ENCODE data around the gene PDIA5. TPM values are rescaled to one million over a fixed set of nuclear protein-coding genes. Genes with fewer than 3 reads are reported as not detected.

PDIA5 gene
- polyA plus RNA-seq, 1 donor (not counting 4 experiments of a cell fraction or from before 2014, with no cell fraction given), result 29.8 TPM

- Histone ChIP-seq H3K79me2 (ENCODE audit: control insufficient read depth, insufficient read depth, low read length) (peaks cover 98% of the 10 kb centered on the region), H3K27me3 (ENCODE audit: control insufficient read depth, extremely low read depth, insufficient read depth, low read length) (no peaks in the 10 kb centered on the region), H2AFZ (ENCODE audit: control insufficient read depth, low read length) (no peak overlapping the region), H3K9me3 (ENCODE audit: control insufficient read depth, low read depth, low read length) (no peaks in the 10 kb centered on the region), H3K9ac (ENCODE audit: control insufficient read depth, extremely low read depth, insufficient read depth, low read length) (no peak overlapping the region), H3K9me1 (ENCODE audit: control insufficient read depth, extremely low read depth, insufficient read depth, low read length) (peaks cover 13% of the 10 kb centered on the region), H3K4me3 (ENCODE audit: control insufficient read depth in 2 of 3, extremely low read depth in 1 of 3, insufficient read depth in 2 of 3, low read depth in 1 of 3, low read length in 3 of 3) (no peak overlapping the region), H3K36me3 (ENCODE audit: control insufficient read depth in 2 of 2, extremely low read depth in 1 of 2, insufficient read depth in 2 of 2, low read length in 2 of 2) (peaks cover 5 to 15% of the 10 kb centered on the region in 2 experiments), H3K4me1 (ENCODE audit: control insufficient read depth, extremely low read depth, insufficient read depth, low read length) (no peaks in the 10 kb centered on the region), H3K27ac (ENCODE audit: control insufficient read depth, insufficient read depth, low read length) (no peak overlapping the region), H4K20me1 (ENCODE audit: control insufficient read depth, extremely low read depth, insufficient read depth, low read length) (peaks cover 58% of the 10 kb centered on the region), H3K4me2 (ENCODE audit: control insufficient read depth, extremely low read depth, insufficient read depth, low read depth, low read length) (no peak overlapping the region)
- dilution Hi-C loops (cut with MboI; ENCODE audit: extremely low pct_ligation_motif_present, low sequenced_read_pairs), result no loop called here
- DNase-seq (ENCODE audit: low read depth, low spot score) (no peak), FAIRE-seq (no peak)
- TF ChIP-seq, protein P1, sequence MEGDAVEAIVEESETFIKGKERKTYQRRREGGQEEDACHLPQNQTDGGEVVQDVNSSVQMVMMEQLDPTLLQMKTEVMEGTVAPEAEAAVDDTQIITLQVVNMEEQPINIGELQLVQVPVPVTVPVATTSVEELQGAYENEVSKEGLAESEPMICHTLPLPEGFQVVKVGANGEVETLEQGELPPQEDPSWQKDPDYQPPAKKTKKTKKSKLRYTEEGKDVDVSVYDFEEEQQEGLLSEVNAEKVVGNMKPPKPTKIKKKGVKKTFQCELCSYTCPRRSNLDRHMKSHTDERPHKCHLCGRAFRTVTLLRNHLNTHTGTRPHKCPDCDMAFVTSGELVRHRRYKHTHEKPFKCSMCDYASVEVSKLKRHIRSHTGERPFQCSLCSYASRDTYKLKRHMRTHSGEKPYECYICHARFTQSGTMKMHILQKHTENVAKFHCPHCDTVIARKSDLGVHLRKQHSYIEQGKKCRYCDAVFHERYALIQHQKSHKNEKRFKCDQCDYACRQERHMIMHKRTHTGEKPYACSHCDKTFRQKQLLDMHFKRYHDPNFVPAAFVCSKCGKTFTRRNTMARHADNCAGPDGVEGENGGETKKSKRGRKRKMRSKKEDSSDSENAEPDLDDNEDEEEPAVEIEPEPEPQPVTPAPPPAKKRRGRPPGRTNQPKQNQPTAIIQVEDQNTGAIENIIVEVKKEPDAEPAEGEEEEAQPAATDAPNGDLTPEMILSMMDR (optimal IDR thresholded peaks at IDR 0.05 in 1 of 3, IDR thresholded peaks at IDR 0.05 in 1 of 3, conservative IDR thresholded peaks at IDR 0.05 in 1 of 3; ENCODE audit: extremely low read depth in 1 of 3, insufficient read depth in 2 of 3, low read length in 3 of 3), result no peak
- TF ChIP-seq EZH2 (IDR thresholded peaks at IDR 0.05; ENCODE audit: low read length), result no peak
These were observed 18.6 kb downstream of the PDIA5 start for GRCh38 chr3:123085293-123085931.

DNA sequence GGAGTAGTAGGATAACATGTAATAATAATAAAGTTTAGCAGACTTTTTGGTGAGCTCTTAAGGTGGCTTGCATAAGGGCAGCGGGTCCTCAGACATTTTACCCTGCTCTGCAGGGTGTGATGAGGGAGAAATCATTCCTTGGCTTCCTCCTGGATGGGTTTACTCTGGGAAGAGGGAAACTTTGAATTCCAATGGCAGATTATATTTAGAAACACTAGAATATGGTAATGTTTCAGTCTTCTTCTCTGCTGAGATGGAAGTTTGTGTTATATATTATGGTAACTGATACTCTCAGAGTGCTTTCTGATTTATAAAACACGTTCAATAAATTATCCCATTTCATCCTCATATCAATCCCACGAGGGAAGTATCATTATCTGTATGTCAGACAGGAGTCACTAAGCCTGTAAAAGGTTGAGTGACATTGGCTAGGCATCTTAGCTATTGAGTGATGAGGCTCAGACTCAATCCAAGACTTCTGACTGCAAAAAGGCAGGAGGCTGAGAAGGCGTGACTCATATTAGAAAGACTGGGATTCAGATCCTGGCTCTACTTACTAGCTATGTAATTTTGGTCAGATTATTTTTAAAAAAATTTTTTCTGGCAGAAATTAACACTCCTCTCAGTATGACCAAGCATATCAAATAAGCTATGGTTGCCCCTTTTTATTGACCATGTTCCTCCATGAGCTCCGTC lies 19.3 kb downstream of the PDIA5 start:
- FAIRE-seq, result no peak
- peaks cover 56% of the 10 kb centered on the region for H4K20me1 ChIP-seq (ENCODE audit: control insufficient read depth, extremely low read depth, insufficient read depth, low read length)
- peaks cover 13% of the 10 kb centered on the region for H3K9me1 ChIP-seq (ENCODE audit: control insufficient read depth, extremely low read depth, insufficient read depth, low read length)
- H3K36me3 ChIP-seq (ENCODE audit: control insufficient read depth in 2 of 2, extremely low read depth in 1 of 2, insufficient read depth in 2 of 2, low read length in 2 of 2), result peaks cover 7 to 22% of the 10 kb centered on the region in 2 experiments
- DNase-seq (ENCODE audit: low read depth, low spot score), result no peak
- H3K27ac ChIP-seq (ENCODE audit: control insufficient read depth, insufficient read depth, low read length), result no peak overlapping the region
- no peak overlapping the region for H3K9ac ChIP-seq (ENCODE audit: control insufficient read depth, extremely low read depth, insufficient read depth, low read length)
- H3K4me2 ChIP-seq (ENCODE audit: control insufficient read depth, extremely low read depth, insufficient read depth, low read depth, low read length), result no peak overlapping the region
- TF ChIP-seq EZH2 (IDR thresholded peaks at IDR 0.05; ENCODE audit: low read length), result no peak
- dilution Hi-C loops (cut with MboI; ENCODE audit: extremely low pct_ligation_motif_present, low sequenced_read_pairs), result no loop called here
- no peak overlapping the region for H3K4me3 ChIP-seq (ENCODE audit: control insufficient read depth in 2 of 3, extremely low read depth in 1 of 3, insufficient read depth in 2 of 3, low read depth in 1 of 3, low read length in 3 of 3)
- H3K79me2 ChIP-seq (ENCODE audit: control insufficient read depth, insufficient read depth, low read length), result peaks cover 98% of the 10 kb centered on the region
- H3K4me1 ChIP-seq (ENCODE audit: control insufficient read depth, extremely low read depth, insufficient read depth, low read length), result no peaks in the 10 kb centered on the region
- H3K9me3 ChIP-seq (ENCODE audit: control insufficient read depth, low read depth, low read length), result no peaks in the 10 kb centered on the region
- no peak overlapping the region for H2AFZ ChIP-seq (ENCODE audit: control insufficient read depth, low read length)
- H3K27me3 ChIP-seq (ENCODE audit: control insufficient read depth, extremely low read depth, insufficient read depth, low read length), result no peaks in the 10 kb centered on the region

All from keratinocyte (primary cell).